Endometrial microvascular endothelial cells (primary cell): ENCODE measurements around the gene PRMT1. TPM values are rescaled to one million over a fixed set of nuclear protein-coding genes. Genes with fewer than 3 reads are reported as not detected.

Experiments used
- in situ Hi-C: cut with HindIII; loops from 2 replicates; pipeline ENCODE4 v1.10.0; 2017; ENCODE audit warnings: low sequenced_read_pairs, low pct_unique_long_range_greater_than_20kb; ENCODE audit errors: inconsistent ontology term
- total RNA-seq: library from RNA; depleted of rRNA; stranded (reverse); fragments of >200 nt; gene quantifications from one replicate; pipeline ENCODE4 v1.2.3, GENCODE V29; 2015; ENCODE audit errors: inconsistent ontology term

Gene PRMT1
- total RNA-seq, 1 donor from 2014 or later: 456 TPM

DNA sequence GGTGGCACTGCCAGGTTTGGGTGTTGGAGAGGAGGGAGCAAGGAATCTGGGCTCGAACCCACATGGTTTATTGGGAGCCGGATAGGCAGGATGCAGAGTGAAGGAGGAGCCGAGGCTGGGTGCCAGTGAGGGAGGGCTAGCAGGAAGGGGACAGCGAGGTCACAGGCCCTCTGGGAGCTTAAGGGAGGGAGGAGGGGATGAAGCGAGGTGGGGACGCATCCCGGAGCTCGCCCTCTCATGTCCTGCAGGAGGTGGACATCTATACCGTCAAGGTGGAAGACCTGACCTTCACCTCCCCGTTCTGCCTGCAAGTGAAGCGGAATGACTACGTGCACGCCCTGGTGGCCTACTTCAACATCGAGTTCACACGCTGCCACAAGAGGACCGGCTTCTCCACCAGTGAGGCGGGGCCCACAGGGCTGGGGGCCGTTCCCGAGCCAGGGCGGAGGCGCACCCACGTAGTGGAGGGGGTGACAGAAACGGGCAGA lies 8.8 kb downstream of the PRMT1 start:
- in situ Hi-C loops: no loop called here

DNA sequence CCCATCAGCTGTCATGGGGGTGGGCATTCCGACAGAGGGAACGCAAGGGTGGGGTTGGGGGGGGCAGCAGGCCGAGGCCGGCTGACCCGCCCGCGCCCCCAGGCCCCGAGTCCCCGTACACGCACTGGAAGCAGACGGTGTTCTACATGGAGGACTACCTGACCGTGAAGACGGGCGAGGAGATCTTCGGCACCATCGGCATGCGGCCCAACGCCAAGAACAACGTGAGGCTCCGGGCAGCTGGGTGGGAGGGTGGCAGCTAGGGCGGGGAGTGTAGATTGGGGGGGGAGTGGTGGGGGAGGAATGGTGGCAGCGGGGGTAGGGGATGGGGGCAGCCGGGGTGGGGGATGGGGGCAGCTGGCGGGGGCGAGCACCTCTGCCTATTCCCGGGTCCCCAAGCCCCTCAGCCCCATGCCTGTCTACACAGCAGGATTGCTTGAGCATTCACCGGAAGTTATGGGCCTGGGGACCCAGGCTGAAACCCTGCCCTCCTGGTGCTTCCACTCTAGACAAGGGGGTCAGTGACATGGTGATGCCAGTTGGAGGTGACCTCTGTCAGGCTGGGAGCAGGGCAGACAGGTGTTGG lies 9.5 kb downstream of the PRMT1 start:
- in situ Hi-C loops: no loop called here

DNA sequence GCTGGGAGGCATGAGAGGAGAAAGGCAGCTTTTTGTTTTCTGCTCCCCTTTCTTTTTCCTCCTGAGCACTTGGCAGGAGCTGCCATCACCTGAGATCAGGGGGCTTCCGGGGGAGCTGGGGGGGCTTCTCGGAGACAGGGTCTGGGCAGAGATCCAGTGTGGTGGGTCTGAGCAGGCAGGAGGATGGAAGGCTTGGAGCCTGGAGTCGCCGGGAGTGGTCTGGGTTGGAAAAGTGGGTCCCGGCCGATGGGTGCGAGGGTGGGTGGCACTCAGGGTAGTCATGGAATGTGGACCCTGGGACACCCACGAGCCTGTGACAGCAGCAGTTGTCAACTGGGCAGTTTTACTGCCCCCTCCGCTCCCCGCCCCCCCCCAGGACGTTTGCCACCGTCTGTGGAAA lies 10.1 kb downstream of the PRMT1 start:
- in situ Hi-C loops: no loop called here

DNA sequence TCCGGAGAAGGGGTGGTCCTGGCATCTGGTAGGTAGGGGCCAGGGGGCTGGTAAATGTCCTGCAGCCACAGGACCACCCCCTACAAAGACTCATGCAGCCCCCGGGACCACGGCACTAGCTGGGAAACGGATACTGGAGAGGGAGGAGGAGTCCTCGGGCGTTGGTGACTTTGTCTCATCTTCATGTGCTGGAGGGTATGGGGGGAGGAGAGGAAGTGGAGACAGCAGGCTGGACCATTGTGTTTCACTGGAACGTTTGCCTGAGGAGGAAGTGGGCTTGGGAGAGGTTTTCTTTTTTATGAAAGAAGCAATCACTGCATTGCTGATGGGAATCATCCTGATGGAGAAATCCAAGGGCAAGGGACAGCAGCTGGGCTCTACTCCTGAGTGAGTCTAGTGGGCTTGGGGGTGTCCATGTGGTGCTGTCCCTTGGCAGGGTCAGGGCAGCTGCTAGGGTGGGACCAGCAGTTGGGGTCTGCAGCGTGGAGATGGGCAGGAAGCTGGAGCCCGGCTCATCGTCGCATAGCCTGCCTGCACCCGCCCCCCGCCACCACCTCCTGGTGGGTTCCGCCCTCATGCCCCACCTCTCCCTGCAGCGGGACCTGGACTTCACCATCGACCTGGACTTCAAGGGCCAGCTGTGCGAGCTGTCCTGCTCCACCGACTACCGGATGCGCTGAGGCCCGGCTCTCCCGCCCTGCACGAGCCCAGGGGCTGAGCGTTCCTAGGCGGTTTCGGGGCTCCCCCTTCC lies 10.7 kb downstream of the PRMT1 start:
- in situ Hi-C loops: no loop called here

DNA sequence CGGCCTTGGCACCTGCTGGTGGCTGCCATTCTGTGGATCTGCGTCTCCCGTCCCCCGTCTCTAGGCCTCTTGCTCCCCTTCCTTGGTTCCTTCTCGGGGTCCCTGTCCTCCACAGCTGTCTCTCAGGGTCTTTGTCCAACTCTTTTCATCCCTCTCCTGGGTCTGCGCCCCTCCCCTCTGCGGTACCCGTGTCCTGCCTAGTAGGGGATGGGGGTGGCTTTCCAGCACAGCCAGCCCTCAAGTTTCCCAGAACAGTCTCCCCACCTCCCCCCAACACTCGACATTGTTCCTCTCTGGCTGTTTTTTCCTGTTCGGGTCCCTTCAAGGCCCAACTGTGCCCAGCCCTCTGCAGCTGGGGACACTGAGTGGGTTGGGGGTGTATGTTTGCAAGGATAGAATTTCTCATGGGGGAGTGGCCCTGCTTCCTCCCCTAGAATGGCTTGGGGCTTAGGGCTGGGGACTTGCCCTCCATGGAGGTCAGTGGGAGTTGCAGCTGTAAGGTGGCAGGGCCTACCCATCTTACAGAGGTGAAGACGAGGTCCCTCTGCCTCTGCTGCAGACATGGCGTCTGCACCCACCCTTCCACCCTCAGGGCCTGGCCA lies 11.6 kb downstream of the PRMT1 start:
- in situ Hi-C loops: no loop called here

DNA sequence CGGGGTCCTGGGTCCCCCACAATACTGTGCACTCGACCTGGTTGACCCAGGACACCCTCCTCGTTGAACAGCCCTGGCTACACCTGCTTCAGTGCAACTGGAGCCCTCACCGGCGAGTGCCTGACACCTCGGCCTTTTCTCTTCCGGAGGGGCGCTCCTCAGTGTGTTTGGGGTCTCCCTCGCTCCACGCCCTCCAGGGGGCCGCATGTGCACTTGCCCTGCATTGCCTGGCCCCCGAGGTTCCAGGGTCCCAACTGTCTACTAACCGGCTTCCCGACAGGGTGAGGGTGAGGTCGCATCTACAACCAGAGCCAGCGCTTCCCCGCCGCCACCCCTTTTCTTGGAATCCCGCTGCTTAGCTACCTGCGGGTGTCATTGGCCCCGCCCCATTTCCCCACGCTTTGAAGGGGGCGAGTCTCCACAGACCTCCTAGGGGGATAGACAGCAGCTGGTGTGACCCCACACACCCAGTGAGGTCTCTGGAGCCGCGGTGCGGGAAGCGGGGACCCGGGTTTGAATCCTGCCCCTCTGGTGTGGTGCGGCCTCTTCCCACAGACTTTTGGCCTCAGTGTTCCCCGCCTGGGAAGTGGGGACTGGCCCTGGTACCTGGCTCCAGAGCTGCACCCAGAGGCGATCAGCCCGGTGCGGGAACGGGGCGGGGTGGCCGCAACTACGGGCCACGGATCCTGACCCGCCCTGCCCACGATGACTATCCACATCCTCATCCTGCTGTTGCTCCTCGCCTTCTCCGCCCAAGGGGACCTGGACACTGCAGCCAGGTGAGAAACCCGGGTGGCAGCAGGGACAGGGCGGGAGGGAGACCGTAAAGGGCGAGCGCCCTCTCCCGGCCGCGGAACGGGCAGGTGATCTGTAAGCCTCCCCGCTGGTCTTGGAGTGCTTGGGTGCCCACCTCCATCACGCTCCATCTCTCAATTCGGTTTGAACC lies 12.3 kb downstream of the PRMT1 start, which contains the start of gene ADM5:
Gene ADM5, plus strand, starts transcription at position 462 of the 946 bp plus-strand sequence. Its CDS starts 244 bp downstream, at position 706.
- in situ Hi-C loops: no loop called here

DNA sequence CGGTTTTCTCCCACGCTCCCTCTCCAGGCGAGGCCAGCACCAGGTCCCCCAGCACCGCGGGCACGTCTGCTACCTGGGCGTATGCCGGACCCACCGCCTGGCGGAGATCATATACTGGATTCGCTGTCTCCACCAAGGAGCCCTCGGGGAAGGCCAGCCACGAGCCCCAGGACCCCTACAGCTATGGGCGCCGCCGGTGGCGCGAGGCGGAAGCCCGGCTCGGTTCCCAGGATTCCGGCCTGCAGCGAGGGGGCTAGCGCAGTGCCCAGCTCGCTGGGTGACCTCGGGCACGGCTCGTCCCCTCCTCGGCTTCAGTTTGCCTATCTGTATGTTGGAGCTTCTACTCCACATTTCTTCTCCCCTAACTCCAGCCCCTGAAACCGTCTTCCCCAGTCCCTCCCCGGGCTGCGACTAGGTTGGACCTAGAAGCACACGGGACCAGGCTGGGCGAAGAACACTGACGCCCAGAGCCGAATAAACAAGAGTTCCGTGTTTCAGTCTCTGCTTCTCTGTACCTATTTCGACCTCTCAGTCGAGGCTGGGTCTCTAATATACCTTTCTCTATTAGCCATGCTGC lies 13.1 kb downstream of the PRMT1 start:
- in situ Hi-C loops: no loop called here

DNA sequence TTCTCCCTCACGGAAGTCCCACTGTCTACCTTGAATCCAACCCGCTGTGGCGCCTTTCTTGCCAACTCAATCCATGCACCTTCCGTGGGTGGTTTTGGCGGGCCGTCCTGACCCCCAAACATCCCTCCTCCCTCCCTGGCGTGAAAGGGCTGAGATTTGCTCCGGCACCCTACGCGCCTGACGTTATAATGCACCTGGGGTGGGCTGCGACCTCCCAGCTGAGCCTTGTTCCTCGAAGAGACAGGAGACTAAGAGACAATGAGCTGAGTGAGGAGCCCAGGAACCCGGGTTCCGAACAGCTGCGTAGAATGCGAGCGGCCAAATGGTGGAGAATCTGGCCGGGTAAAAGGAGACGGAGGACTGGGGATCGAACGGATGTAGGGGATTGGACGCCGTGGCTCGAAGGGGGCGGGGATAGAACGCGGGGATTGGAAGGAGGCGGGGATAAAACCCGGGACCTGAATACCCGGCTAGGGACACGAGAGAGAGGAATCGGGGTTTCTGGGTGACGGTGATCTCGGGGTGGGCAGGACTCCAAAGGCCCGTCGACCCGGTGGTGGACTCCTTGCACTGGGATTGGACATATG lies 13.7 kb downstream of the PRMT1 start, which contains the start of gene CPT1C:
Gene CPT1C, plus strand, starts transcription at position 461 of the 587 bp plus-strand sequence. CDS start 1,137 bp downstream, outside the sequence.
- in situ Hi-C loops: no loop called here

DNA sequence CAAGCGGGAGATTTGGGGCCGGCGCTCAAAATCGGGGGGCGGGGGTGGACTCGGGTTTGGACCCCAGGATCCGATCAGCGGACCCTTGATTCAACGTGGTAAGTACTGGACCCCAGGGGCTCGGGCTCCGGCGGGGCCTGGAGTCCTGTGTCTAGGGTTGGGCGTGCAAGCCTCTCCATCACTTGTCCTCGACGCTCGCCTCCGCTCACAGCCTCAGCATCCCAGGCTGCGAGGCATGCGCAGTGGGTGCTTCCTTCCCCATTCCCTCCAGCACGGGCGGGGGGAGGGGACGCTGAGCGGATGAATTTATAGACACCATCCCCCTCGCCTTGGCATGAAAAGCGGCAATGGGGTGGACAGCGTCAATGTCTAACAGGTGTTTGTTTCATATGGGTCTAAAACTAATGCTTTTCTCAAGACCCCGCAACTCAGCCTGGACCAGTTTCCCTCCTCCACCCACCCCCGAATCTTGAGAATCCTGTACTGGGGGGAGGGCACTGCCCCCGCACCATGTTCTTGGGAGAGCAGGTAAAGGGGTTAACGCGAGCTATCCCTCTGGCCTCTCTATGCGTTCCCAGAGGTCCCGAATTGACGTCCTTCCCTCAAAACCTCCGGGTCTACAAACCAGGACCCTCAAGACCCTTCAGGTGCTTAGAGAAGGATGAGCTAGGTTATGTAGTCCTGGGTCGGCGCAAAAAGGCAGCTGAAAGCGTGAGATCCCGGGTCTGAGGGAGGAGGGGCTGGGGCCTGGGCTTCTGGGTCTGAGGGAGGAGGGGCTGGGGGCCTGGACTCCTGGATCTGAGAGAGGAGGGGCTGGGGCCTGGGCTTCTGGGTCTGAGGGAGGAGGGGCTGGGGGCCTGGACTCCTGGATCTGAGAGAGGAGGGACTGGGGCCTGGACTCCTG lies 14.4 kb downstream of the PRMT1 start:
- in situ Hi-C loops: no loop called here

DNA sequence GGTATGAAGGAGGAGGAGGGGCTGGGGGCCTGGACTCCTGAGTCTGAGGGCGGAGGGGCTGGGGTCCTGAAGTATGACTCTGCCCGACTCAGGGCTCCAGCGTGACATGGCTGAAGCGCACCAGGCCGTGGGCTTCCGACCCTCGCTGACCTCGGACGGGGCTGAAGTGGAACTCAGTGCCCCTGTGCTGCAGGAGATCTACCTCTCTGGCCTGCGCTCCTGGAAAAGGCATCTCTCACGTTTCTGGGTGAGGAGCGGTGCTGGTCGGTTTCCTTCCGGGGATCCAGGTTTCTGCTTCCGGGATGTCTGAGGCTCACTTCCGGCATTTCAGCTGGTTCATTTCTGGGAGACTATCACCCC lies 15.1 kb downstream of the PRMT1 start:
- in situ Hi-C loops: no loop called here

DNA sequence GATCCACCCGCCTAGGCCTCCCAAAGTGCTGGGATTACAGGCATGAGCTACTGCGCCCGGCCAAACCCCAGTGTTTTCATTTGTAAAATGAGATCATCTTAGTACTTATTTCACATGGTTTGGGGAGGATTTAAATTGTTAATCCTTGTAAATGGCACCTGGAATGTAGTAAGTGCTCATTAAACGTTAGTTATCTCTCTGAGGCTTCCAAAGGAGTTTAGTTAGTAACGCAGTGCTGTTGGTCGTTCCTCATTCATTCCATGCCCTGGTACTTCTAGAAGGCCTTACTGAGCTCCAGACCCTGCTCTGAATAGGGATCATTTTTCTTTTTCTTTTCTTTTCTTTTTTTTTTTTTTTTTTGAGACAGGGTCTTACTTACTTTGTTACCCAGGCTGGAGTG lies 19.0 kb downstream of the PRMT1 start:
- in situ Hi-C loops: no loop called here

DNA sequence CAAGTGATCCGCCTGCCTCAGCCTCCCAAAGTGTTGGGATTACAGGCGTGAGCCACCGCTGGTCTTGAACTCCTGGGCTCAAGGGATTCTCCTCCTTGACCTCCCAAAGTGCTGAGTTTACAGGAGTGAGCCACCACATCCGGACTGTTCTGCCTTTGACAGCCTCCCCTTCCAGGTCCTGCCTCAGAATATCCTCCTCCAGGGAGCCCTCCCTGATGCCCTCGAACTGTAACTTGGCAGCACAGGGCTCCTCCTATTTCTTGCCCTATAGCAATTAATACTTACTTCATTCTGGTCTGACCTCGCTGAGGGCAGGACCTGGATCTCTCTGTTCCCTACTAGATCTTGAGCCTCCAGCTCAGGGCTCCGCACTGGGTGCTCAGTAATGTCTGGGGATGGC lies 19.8 kb downstream of the PRMT1 start:
- in situ Hi-C loops: no loop called here

DNA sequence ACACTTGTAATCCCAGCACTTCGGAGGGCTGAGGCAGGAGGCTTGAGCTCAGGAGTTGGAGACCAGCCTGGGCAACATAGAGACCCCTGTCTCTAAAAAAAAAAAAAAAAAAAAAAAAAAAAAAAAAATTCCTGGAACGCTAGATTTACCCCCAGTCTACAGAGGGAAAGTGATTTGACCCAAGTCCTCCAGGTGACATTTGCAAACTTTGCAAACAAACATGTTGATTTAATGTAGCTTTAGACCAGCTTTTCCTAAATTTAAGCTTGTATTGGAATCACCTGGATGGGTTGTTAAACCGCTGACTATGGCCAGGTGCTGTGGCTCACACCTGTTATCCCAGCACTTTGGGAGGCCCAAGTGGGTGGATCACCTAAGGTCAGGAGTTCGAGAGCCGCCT lies 22.3 kb downstream of the PRMT1 start:
- in situ Hi-C loops: no loop called here

DNA sequence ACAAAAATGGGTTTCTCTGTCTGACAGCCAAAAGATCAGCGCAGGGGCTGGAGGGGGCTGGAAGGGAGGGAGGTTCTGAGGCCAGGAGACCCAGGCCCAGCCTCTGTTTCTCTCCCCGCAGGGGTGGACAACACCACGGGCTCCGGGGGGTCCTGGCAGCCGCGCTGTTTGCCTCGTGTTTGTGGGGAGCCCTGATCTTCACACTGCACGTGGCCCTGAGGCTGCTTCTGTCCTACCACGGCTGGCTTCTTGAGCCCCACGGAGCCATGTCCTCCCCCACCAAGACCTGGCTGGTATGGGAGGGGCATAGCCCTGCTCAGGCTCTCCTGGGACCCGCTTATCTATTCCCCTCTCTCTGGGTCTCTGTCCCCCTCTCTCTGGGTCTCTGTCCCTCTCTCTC lies 23.5 kb downstream of the PRMT1 start:
- in situ Hi-C loops: no loop called here

DNA sequence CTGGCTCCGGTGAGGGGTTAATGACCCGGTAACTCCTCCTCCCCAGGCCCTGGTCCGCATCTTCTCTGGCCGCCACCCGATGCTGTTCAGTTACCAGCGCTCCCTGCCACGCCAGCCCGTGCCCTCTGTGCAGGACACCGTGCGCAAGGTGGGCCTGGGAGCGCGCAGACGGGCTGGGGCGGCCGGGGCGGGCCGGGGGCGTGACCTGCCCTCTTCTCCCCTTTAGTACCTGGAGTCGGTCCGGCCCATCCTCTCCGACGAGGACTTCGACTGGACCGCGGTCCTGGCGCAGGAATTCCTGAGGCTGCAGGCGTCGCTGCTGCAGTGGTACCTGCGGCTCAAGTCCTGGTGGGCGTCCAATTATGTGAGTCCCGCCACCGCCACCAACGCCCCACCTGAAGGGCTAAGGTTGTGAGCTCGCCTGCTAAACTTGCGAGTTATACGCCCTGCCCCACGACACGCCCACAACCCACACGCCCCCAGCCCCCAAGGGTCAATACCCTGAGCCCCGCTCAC lies 24.3 kb downstream of the PRMT1 start:
- in situ Hi-C loops: no loop called here

DNA sequence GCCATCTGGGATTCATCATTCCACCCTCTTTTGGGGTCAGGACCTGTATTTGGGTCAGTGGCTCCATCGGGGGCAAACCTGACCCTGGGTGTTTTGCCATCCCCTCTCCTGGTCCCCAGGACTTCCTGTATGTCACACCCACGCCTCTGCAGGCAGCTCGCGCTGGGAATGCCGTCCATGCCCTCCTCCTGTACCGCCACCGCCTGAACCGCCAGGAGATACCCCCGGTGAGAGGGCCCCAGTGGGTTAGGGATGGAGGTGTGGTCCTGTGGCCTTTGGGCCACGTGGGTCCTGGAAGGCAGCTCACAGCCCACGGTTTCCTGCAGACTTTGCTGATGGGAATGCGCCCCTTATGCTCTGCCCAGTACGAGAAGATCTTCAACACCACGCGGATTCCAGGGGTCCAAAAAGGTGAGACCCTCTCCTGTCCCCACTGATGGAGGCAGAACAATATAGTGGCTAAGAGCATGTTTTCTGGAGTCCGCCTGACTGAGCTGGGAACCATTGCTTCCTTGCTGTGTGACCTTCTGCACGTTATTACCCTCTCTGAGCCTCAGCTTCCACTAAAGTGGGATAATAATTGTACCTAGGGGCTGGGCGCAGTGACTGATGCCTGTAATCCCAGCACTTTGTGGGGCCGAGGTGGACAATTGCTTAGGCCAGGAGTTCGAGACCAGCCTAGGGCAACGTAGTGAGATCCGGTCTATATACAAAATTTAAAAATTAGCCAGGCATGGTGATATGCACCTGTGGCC lies 28.0 kb downstream of the PRMT1 start:
- in situ Hi-C loops: no loop called here

DNA sequence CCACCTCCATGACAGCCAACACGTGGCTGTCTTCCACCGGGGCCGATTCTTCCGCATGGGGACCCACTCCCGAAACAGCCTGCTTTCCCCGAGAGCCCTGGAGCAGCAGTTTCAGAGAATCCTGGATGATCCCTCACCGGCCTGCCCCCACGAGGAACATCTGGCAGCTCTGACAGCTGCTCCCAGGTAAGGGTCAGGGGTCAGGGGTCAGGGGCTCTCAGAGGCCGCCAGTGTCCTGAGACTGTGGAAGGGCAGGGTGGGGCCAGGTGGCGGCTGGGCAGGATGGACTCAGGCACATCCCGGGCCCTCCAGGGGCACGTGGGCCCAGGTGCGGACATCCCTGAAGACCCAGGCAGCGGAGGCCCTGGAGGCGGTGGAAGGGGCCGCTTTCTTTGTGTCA lies 28.8 kb downstream of the PRMT1 start:
- in situ Hi-C loops: no loop called here
